ENCODE data around the gene LRRIQ4.

GRCh38 chr3:169790687-169791429 is 21.8 kb upstream of the LRRIQ4 start:
- TF ChIP-seq CTCF (conservative IDR thresholded peaks at IDR 0.05; ENCODE audit: low read length) (no peak), EZH2phosphoT487 (IDR thresholded peaks at IDR 0.05; ENCODE audit: borderline replicate concordance) (no peak)

Data from Loucy (cell line).